ENCODE results near the gene GMPS.

GRCh38 chr3:155938409-155938808, 68.0 kb downstream of the GMPS start:
- TF ChIP-seq, protein P1, sequence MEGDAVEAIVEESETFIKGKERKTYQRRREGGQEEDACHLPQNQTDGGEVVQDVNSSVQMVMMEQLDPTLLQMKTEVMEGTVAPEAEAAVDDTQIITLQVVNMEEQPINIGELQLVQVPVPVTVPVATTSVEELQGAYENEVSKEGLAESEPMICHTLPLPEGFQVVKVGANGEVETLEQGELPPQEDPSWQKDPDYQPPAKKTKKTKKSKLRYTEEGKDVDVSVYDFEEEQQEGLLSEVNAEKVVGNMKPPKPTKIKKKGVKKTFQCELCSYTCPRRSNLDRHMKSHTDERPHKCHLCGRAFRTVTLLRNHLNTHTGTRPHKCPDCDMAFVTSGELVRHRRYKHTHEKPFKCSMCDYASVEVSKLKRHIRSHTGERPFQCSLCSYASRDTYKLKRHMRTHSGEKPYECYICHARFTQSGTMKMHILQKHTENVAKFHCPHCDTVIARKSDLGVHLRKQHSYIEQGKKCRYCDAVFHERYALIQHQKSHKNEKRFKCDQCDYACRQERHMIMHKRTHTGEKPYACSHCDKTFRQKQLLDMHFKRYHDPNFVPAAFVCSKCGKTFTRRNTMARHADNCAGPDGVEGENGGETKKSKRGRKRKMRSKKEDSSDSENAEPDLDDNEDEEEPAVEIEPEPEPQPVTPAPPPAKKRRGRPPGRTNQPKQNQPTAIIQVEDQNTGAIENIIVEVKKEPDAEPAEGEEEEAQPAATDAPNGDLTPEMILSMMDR (conservative IDR thresholded peaks at IDR 0.05; ENCODE audit: low read depth, low read length): no peak
- TF ChIP-seq EZH2 (IDR thresholded peaks at IDR 0.05; ENCODE audit: low read length, unreplicated experiment): no peak
- no peak for TF ChIP-seq EZH2phosphoT487 (IDR thresholded peaks at IDR 0.05; ENCODE audit: borderline replicate concordance, low read length)

Data from PC-3 (cell line).